ENCODE results near the gene DMTF1. TPM values are rescaled to one million over a fixed set of nuclear protein-coding genes. Genes with fewer than 3 reads are reported as not detected.

The DMTF1 gene
- polyA plus RNA-seq, 1 of the 3 experiments (the other 2 are of a cell fraction) = 108 TPM

- peak; percentile 60 for DNase-seq
- TF ChIP-seq REST (IDR thresholded peaks at IDR 0.05; ENCODE audit: low read depth, low read length) (no peak), FOXJ3 (CRISPR knock-in tag; IDR thresholded peaks at IDR 0.05) (no peak), JUND (IDR thresholded peaks at IDR 0.05) (no peak), MAX (IDR thresholded peaks at IDR 0.05; ENCODE audit: low read depth) (no peak), SIN3A (IDR thresholded peaks at IDR 0.05; ENCODE audit: borderline replicate concordance, low read depth, low read length) (no peak), CHD2 (IDR thresholded peaks at IDR 0.05; ENCODE audit: low read length, partially characterized antibody) (no peak), NRF1 (IDR thresholded peaks at IDR 0.05; ENCODE audit: low read depth, low read length) (no peak), IRF3 (IDR thresholded peaks at IDR 0.05; ENCODE audit: low read depth, low read length) (no peak), SMC3 (IDR thresholded peaks at IDR 0.05; ENCODE audit: low read depth, low read length) (no peak), MXI1 (IDR thresholded peaks at IDR 0.05; ENCODE audit: low read depth, low read length) (no peak)
- H3K4me3 ChIP-seq (ENCODE audit: low read depth in 2 of 2, low read length in 1 of 2) = peak overlapping the region; percentile 95 to 99
- POLR2A ChIA-PET = interaction anchor here (1.0 to 2.4 kb wide), 4 partner anchors 11 to 67 kb away, joined by 4 to 22 read pairs (median 6); partner anchors contain the start of gene DMTF1
- no peaks in the 10 kb centered on the region for H3K9me2 ChIP-seq
- H3K4me1 ChIP-seq (ENCODE audit: control insufficient read depth in 1 of 2, insufficient read depth in 2 of 2, low read depth in 1 of 2, low read length in 1 of 2) = peaks cover 0 to 24% of the 10 kb centered on the region in 2 experiments; a peak in 2 of 4 replicates
- no peaks in the 10 kb centered on the region for H3K27me3 ChIP-seq (ENCODE audit: insufficient read depth)
- H3F3A ChIP-seq (replicated peaks; ENCODE audit: insufficient read depth) = peaks cover 5% of the 10 kb centered on the region
- peaks cover 0 to 15% of the 10 kb centered on the region in 2 experiments for H3K36me3 ChIP-seq (replicated peaks in 1 of 2; ENCODE audit: control insufficient read depth in 1 of 2, insufficient read depth in 2 of 2, low read length in 1 of 2)
- H3K4me2 ChIP-seq = peak overlapping the region; percentile 94
- CTCF ChIA-PET = interaction anchor here (0.7 to 2.8 kb wide), 12 partner anchors 11 to 292 kb away, joined by 3 to 13 read pairs (median 4); partner anchors contain the start of gene ELAPOR2
- H4K20me1 ChIP-seq (ENCODE audit: insufficient read depth) = no peaks in the 10 kb centered on the region
- WGBS (ENCODE audit: low lambda C conversion rate) = 34% methylated on average over 13 of the region's 17 CpGs
- peak overlapping the region; percentile 94 for H2AFZ ChIP-seq (ENCODE audit: low read depth)
- peak overlapping the region; percentile 87 for H3K9ac ChIP-seq
- H3K9me3 ChIP-seq = no peaks in the 10 kb centered on the region
- H3K27ac ChIP-seq (ENCODE audit: low read depth in 2 of 2, low read length in 1 of 2) = peak overlapping the region; percentile 61 to 74
- peaks cover 23% of the 10 kb centered on the region for H3K79me2 ChIP-seq (ENCODE audit: insufficient read depth)
Measured at GRCh38 chr7:87218796-87219544, 66.7 kb downstream of the DMTF1 start.
